Measurements from ENCODE around the gene ORAI1.

DNA sequence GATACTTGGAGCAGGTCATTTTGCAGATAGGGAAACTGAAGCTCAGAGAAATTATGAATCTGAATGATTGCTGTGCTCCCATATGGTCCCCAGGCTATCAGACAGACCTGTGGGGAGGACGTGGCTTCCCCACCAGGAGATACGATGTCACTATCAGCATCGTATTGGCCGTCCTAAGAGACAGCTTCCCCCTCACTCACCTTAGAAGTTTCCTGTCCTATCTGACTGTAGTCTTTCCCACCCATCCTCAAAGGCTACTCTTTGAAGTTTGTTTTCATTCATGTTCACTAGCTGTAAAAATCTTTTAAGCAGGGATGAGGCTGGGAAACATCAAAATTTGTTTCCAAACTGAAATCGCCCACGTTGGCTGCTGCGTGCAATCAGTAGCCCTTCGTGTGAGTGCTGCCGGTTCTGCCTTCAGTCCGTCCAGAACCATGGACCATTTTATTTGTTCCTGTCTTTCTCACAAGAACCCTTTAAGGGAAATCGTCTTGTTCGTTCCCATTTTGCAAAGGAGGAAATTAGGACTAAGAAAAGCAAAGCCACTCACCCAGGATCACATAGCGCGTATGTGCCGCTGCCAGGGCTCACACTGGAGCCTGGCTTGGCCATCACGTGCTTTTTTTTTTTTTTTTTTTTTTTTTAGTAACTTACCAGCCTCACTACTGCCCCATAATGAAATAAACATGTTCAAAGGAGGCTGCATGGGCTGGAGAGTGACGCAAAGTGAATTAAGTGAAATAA lies 44.5 kb upstream of the ORAI1 start:
- TF ChIP-seq, protein P1, sequence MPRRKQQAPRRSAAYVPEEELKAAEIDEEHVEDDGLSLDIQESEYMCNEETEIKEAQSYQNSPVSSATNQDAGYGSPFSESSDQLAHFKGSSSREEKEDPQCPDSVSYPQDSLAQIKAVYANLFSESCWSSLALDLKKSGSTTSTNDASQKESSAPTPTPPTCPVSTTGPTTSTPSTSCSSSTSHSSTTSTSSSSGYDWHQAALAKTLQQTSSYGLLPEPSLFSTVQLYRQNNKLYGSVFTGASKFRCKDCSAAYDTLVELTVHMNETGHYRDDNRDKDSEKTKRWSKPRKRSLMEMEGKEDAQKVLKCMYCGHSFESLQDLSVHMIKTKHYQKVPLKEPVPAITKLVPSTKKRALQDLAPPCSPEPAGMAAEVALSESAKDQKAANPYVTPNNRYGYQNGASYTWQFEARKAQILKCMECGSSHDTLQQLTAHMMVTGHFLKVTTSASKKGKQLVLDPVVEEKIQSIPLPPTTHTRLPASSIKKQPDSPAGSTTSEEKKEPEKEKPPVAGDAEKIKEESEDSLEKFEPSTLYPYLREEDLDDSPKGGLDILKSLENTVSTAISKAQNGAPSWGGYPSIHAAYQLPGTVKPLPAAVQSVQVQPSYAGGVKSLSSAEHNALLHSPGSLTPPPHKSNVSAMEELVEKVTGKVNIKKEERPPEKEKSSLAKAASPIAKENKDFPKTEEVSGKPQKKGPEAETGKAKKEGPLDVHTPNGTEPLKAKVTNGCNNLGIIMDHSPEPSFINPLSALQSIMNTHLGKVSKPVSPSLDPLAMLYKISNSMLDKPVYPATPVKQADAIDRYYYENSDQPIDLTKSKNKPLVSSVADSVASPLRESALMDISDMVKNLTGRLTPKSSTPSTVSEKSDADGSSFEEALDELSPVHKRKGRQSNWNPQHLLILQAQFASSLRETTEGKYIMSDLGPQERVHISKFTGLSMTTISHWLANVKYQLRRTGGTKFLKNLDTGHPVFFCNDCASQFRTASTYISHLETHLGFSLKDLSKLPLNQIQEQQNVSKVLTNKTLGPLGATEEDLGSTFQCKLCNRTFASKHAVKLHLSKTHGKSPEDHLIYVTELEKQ (tag by site-specific recombination; IDR thresholded peaks at IDR 0.05; ENCODE audit: borderline replicate concordance): no peak
- TF ChIP-seq BCL11A (tag by site-specific recombination; IDR thresholded peaks at IDR 0.05; ENCODE audit: low read depth) (no peak), YY1 (tag by site-specific recombination; IDR thresholded peaks at IDR 0.05) (no peak), ZNF544 (tag by site-specific recombination; IDR thresholded peaks at IDR 0.05) (no peak), ZNF184 (tag by site-specific recombination; IDR thresholded peaks at IDR 0.05) (no peak), KLF9 (tag by site-specific recombination; IDR thresholded peaks at IDR 0.05; ENCODE audit: low read depth) (no peak), ZBTB21 (tag by site-specific recombination; IDR thresholded peaks at IDR 0.05) (no peak), KLF1 (tag by site-specific recombination; IDR thresholded peaks at IDR 0.05) (no peak), ZNF624 (tag by site-specific recombination; IDR thresholded peaks at IDR 0.05) (no peak), ZBTB1 (tag by site-specific recombination; IDR thresholded peaks at IDR 0.05) (no peak)
- TF ChIP-seq, protein P2, sequence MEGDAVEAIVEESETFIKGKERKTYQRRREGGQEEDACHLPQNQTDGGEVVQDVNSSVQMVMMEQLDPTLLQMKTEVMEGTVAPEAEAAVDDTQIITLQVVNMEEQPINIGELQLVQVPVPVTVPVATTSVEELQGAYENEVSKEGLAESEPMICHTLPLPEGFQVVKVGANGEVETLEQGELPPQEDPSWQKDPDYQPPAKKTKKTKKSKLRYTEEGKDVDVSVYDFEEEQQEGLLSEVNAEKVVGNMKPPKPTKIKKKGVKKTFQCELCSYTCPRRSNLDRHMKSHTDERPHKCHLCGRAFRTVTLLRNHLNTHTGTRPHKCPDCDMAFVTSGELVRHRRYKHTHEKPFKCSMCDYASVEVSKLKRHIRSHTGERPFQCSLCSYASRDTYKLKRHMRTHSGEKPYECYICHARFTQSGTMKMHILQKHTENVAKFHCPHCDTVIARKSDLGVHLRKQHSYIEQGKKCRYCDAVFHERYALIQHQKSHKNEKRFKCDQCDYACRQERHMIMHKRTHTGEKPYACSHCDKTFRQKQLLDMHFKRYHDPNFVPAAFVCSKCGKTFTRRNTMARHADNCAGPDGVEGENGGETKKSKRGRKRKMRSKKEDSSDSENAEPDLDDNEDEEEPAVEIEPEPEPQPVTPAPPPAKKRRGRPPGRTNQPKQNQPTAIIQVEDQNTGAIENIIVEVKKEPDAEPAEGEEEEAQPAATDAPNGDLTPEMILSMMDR (tag by site-specific recombination; IDR thresholded peaks at IDR 0.05): no peak
- TF ChIP-seq, protein P3, sequence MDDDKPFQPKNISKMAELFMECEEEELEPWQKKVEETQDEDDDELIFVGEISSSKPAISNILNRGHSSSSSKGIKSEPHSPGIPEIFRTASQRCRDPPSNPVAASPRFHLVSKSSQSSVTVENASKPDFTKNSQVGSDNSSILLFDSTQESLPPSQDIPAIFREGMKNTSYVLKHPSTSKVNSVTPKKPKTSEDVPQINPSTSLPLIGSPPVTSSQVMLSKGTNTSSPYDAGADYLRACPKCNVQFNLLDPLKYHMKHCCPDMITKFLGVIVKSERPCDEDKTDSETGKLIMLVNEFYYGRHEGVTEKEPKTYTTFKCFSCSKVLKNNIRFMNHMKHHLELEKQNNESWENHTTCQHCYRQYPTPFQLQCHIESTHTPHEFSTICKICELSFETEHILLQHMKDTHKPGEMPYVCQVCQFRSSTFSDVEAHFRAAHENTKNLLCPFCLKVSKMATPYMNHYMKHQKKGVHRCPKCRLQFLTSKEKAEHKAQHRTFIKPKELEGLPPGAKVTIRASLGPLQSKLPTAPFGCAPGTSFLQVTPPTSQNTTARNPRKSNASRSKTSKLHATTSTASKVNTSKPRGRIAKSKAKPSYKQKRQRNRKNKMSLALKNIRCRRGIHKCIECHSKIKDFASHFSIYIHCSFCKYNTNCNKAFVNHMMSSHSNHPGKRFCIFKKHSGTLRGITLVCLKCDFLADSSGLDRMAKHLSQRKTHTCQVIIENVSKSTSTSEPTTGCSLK (tag by site-specific recombination; IDR thresholded peaks at IDR 0.05): no peak
- TF ChIP-seq, protein P4, sequence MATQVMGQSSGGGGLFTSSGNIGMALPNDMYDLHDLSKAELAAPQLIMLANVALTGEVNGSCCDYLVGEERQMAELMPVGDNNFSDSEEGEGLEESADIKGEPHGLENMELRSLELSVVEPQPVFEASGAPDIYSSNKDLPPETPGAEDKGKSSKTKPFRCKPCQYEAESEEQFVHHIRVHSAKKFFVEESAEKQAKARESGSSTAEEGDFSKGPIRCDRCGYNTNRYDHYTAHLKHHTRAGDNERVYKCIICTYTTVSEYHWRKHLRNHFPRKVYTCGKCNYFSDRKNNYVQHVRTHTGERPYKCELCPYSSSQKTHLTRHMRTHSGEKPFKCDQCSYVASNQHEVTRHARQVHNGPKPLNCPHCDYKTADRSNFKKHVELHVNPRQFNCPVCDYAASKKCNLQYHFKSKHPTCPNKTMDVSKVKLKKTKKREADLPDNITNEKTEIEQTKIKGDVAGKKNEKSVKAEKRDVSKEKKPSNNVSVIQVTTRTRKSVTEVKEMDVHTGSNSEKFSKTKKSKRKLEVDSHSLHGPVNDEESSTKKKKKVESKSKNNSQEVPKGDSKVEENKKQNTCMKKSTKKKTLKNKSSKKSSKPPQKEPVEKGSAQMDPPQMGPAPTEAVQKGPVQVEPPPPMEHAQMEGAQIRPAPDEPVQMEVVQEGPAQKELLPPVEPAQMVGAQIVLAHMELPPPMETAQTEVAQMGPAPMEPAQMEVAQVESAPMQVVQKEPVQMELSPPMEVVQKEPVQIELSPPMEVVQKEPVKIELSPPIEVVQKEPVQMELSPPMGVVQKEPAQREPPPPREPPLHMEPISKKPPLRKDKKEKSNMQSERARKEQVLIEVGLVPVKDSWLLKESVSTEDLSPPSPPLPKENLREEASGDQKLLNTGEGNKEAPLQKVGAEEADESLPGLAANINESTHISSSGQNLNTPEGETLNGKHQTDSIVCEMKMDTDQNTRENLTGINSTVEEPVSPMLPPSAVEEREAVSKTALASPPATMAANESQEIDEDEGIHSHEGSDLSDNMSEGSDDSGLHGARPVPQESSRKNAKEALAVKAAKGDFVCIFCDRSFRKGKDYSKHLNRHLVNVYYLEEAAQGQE (tag by site-specific recombination; IDR thresholded peaks at IDR 0.05): no peak

Measured in HEK293 (cell line).